Measurements from ENCODE around the gene MECP2. TPM values are rescaled to one million over a fixed set of nuclear protein-coding genes. Genes with fewer than 3 reads are reported as not detected.

Gene MECP2
- total and polyA plus RNA-seq, 8 donors = 10.7 to 47.9 (median 18.4) TPM

DNA sequence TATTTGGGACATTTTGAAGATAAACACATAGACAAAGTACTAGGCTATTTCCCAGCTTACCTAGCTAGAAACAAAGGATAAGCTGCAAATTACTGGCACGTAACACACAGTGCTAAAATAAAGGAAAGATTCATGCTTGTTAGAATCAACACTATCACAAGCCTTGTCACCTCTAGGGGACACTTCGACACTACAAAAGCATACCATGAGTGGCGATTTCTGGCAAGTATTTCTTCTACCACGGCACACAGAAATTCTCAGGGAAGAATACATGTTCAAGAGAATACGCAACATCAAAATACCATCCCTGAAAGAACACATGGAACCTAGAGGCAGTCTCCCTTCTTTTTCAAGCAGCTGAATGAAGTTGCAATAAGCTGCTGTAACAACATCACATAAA lies 5.1 kb downstream of the MECP2 start:
- no peak overlapping the region for H3K4me3 ChIP-seq
- no peak for DNase-seq
- intact Hi-C loops (cut with DNase I; ENCODE audit: low total_unique reads) = no loop called here
- peaks cover 0 to 5% (median 0%) of the 10 kb centered on the region in 3 donors for H3K27me3 ChIP-seq
- TF ChIP-seq, protein P1, sequence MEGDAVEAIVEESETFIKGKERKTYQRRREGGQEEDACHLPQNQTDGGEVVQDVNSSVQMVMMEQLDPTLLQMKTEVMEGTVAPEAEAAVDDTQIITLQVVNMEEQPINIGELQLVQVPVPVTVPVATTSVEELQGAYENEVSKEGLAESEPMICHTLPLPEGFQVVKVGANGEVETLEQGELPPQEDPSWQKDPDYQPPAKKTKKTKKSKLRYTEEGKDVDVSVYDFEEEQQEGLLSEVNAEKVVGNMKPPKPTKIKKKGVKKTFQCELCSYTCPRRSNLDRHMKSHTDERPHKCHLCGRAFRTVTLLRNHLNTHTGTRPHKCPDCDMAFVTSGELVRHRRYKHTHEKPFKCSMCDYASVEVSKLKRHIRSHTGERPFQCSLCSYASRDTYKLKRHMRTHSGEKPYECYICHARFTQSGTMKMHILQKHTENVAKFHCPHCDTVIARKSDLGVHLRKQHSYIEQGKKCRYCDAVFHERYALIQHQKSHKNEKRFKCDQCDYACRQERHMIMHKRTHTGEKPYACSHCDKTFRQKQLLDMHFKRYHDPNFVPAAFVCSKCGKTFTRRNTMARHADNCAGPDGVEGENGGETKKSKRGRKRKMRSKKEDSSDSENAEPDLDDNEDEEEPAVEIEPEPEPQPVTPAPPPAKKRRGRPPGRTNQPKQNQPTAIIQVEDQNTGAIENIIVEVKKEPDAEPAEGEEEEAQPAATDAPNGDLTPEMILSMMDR (IDR thresholded peaks at IDR 0.05) = no peak
- TF ChIP-seq POLR2AphosphoS5 (IDR thresholded peaks at IDR 0.05) (no peak), EP300 (IDR thresholded peaks at IDR 0.05) (no peak), POLR2A (IDR thresholded peaks at IDR 0.05) (no peak)
- peaks cover 16 to 70% (median 44%) of the 10 kb centered on the region in 4 donors for H3K4me1 ChIP-seq
- no peaks in the 10 kb centered on the region for H3K9me3 ChIP-seq
- no peaks in the 10 kb centered on the region for H3K36me3 ChIP-seq
- 36 to 55% (median 53%) methylated on average over 5 of the region's 5 CpGs for WGBS, 5 donors
- H3K27ac ChIP-seq = peak overlapping the region in 3 of 5 donors; percentile 17 to 47 (median 32)

DNA sequence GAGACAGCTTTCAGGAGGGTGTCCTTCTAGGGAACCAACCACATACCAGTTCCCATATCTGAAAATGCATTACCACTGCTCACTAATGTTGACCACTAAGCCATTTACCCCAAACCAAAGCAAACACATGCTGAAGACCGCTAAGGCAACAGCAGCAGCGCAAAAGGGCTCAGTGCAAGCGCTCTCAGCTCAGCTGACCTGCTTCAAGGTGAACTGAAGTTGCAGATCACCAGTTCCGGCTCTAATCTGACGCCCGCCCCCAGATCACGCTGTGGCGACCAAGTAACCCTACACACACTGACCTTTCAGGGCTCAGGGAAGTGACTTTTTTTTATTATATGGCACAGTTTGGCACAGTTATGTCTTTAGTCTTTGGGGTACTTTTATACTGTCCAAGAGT lies 5.8 kb downstream of the MECP2 start:
- H3K4me1 ChIP-seq = peaks cover 16 to 70% (median 44%) of the 10 kb centered on the region in 4 donors
- H3K27ac ChIP-seq = peak overlapping the region in 2 of 5 donors; percentile 32 to 47
- H3K9me3 ChIP-seq = no peaks in the 10 kb centered on the region
- H3K36me3 ChIP-seq = no peaks in the 10 kb centered on the region
- no peak overlapping the region for H3K4me3 ChIP-seq
- intact Hi-C loops (cut with DNase I; ENCODE audit: low total_unique reads) = no loop called here
- no peak for TF ChIP-seq POLR2AphosphoS5 (IDR thresholded peaks at IDR 0.05)
- TF ChIP-seq, protein P1 (IDR thresholded peaks at IDR 0.05) = no peak
- no peak for TF ChIP-seq EP300 (IDR thresholded peaks at IDR 0.05)
- no peak for TF ChIP-seq POLR2A (IDR thresholded peaks at IDR 0.05)
- peaks cover 0 to 5% (median 0%) of the 10 kb centered on the region in 3 donors for H3K27me3 ChIP-seq
- DNase-seq = peak; percentile 33 to 73
- 32 to 56% (median 42%) methylated on average over 8 of the region's 8 CpGs for WGBS, 5 donors

DNA sequence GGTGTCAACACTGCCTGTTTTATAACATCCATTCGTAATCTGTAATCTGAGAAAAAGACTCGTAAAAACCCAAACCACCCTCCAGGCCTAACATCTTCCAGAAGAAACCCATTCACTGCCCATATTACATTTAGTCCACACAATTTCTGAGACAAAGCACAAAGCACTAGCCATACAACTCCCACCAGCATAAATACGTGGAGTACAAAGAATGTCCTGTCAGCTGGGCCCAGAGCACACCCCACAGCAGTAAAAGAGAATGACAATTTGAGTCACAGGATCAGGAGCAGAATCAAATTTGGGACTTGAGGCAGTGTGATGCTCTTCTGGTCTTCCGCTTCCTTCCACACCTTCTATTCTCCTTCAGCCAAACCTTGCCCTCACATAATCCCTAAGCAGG lies 6.8 kb downstream of the MECP2 start:
- peaks cover 15 to 64% (median 40%) of the 10 kb centered on the region in 4 donors for H3K4me1 ChIP-seq
- intact Hi-C loops (cut with DNase I; ENCODE audit: low total_unique reads) = no loop called here
- DNase-seq = no peak
- no peaks in the 10 kb centered on the region for H3K27me3 ChIP-seq
- TF ChIP-seq POLR2A (IDR thresholded peaks at IDR 0.05) (no peak), POLR2AphosphoS5 (IDR thresholded peaks at IDR 0.05) (no peak), EP300 (IDR thresholded peaks at IDR 0.05) (no peak)
- TF ChIP-seq, protein P1 (IDR thresholded peaks at IDR 0.05) = no peak
- WGBS, 5 donors = 71 to 79% (median 78%) methylated on average over 4 of the region's 4 CpGs
- no peak overlapping the region for H3K27ac ChIP-seq
- no peaks in the 10 kb centered on the region for H3K36me3 ChIP-seq
- H3K4me3 ChIP-seq = no peak overlapping the region
- H3K9me3 ChIP-seq = no peaks in the 10 kb centered on the region

DNA sequence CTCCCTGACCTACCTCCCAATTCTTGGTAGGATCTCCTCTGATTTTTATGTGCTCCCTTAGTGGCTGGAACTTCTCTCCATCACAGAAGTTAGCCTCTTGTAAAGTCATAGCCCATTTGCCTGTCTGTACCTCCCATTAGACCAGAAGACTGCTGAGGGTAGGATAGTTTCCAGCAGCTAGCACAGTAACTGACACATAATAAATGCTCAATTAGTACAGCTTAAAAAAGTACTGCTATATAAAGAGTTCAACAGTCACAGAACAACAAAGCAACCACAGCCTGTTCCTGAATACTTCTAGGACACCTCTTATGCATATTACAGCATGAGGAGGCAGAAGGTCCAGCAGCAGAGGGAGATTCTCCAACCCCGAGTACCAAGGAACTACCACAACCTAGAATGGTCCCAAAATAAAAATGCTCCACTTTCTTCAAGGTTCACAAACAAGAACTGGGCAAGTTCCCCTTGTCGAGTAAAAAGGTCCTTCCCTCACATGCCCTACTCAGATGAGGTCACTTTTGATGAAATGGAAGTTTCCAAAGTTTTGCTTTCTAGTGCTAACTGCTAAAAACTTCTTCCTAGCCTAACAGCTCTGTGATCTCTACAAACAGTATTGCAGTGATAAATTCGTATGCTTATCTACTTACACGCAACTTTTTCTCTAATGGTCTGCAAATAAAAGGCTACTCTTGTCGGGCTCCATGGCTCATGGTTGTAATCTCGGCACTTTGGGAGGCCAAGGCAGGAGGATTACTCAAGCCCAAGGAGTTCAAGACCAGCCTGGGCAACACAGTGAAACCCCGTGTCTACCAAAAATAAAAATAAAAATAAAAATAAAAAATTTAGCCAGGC lies 12.8 kb downstream of the MECP2 start:
- TF ChIP-seq, protein P1 (IDR thresholded peaks at IDR 0.05) = no peak
- TF ChIP-seq POLR2A (IDR thresholded peaks at IDR 0.05) (no peak), EP300 (IDR thresholded peaks at IDR 0.05) (no peak), POLR2AphosphoS5 (IDR thresholded peaks at IDR 0.05) (no peak)
- 45 to 68% (median 64%) methylated on average over 7 of the region's 7 CpGs for WGBS, 5 donors
- no peak overlapping the region for H3K4me3 ChIP-seq
- intact Hi-C loops (cut with DNase I; ENCODE audit: low total_unique reads) = no loop called here
- H3K27me3 ChIP-seq = no peaks in the 10 kb centered on the region
- no peak overlapping the region for H3K27ac ChIP-seq
- DNase-seq = no peak
- no peaks in the 10 kb centered on the region for H3K9me3 ChIP-seq
- H3K4me1 ChIP-seq = peaks cover 12 to 53% (median 22%) of the 10 kb centered on the region in 4 donors
- no peaks in the 10 kb centered on the region for H3K36me3 ChIP-seq
